Adrenal gland (tissue), 5 donors: Measurements from ENCODE around the gene H6PD.

Source experiments
- POLR2A ChIP-seq, 2 donors: fragments of 450-650 bp; IDR thresholded peaks; one replicate each; pipeline ENCODE4 v1.6.1; 2017; ENCODE audit warnings: antibody characterized with exemption in 2 of 2, mild to moderate bottlenecking in 2 of 2, moderate library complexity in 1 of 2
- TF ChIP-seq, protein P1 (sequence below), 6 experiments: fragments of 450-650 bp in 4 of 6; fragments of 200-600 bp in 2 of 6; sonication (generic) in 1 of 6; IDR thresholded peaks; 1 replicate in 5 of 6; 2 replicates in 1 of 6; pipeline versions ENCODE4 v1.5.1 to v1.8.0; 2016 to 2021; ENCODE audit warnings: antibody characterized with exemption in 6 of 6, mild to moderate bottlenecking in 2 of 6, moderate library complexity in 1 of 6
- donor health status: DM: no; HTN: no; CAD: no.

DNA sequence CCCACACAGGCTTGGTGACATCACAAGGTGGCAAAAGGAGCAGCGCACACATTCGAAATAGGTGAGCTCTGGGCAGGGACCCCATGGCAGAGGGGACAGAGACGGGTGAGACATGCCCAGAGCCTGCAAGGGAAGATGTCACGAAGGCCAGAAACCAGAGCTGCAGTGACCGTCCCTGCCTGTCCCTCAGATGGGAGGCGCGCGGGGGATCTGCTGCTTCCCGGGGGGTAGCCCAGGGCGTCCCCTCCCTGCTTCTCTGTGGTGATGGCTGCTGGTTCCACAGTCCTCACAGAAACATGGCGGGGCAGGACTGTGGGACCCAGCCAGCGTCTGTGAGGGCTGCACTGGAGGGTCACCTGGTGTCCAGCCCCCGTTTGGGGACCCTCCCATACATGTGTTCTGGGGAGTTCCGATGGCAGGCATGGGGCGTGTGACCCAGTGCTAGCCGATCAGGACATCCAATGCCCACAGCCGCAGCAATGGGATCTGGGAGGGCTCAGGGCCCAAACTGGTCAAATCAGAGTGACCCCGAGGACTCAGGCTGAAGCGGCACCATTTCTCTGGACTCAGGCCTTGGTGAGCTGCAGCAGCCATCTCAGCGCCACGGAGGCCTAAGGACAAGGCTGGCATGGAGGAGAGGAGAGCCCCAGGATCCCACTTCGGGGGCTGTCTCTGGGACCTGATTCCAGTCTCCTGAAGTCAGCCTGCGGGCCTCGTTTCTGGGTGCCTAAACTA, 37.5 kb downstream of the H6PD start:
- TF ChIP-seq, protein P1, sequence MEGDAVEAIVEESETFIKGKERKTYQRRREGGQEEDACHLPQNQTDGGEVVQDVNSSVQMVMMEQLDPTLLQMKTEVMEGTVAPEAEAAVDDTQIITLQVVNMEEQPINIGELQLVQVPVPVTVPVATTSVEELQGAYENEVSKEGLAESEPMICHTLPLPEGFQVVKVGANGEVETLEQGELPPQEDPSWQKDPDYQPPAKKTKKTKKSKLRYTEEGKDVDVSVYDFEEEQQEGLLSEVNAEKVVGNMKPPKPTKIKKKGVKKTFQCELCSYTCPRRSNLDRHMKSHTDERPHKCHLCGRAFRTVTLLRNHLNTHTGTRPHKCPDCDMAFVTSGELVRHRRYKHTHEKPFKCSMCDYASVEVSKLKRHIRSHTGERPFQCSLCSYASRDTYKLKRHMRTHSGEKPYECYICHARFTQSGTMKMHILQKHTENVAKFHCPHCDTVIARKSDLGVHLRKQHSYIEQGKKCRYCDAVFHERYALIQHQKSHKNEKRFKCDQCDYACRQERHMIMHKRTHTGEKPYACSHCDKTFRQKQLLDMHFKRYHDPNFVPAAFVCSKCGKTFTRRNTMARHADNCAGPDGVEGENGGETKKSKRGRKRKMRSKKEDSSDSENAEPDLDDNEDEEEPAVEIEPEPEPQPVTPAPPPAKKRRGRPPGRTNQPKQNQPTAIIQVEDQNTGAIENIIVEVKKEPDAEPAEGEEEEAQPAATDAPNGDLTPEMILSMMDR (IDR thresholded peaks at IDR 0.05) = no peak
- TF ChIP-seq POLR2A (IDR thresholded peaks at IDR 0.05) = no peak
